Measurements from ENCODE around the gene TRMO.

The TRMO gene

DNA sequence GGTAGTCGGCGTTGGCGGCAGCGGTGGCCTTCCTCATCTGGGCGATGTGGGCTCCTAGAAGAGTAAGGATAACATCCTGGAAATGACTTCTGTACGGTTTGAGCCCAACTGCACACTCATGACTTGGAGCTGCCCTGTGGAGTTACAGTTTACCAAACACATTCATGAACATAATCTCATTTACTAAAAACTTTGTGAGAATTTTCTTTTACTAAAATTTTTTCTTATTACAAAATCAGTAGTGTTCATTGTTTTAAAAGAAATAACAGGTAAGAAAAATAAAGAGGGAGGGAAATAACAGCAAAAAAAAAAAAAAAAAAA, 63.9 kb downstream of the TRMO start:
- DNase-seq, result no peak

DNA sequence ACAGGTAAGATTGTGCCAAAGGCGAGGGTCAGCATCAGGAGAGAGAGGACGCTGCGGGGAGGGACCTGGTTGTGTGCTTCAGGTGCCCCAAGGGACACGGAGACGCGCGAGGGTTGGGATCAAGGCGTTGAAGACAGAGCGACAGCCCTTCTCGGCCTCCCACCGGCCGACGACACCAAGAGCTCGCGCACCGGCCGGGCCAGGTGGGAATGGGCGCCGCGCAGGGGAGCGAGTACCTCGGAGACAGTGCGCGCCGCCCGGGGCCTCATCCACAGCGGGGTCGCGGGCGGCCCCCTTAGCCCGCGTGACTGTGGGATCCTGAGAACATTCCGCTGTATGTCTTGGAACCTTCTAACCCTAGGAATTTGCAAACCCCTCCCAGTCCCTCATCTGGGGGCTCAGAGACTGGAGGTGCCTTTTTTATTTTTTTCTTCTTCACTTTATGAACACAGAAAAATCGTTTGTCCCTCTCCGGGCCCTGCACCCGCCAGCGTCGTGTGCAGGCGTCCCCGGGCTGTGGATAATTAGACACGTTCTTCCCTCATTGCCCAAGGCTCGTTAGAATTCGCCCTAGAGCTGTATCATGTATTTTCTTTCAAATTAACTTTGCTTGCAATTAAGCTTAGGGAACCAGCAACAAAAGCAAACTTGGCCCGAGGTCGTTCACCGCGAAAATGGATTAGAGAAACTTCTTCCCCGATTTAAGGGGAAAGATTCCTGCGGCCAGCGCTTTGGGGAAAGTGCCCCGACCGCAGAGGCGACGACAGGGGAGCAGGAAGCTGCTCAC, 64.5 kb downstream of the TRMO start:
- no peak for DNase-seq

DNA sequence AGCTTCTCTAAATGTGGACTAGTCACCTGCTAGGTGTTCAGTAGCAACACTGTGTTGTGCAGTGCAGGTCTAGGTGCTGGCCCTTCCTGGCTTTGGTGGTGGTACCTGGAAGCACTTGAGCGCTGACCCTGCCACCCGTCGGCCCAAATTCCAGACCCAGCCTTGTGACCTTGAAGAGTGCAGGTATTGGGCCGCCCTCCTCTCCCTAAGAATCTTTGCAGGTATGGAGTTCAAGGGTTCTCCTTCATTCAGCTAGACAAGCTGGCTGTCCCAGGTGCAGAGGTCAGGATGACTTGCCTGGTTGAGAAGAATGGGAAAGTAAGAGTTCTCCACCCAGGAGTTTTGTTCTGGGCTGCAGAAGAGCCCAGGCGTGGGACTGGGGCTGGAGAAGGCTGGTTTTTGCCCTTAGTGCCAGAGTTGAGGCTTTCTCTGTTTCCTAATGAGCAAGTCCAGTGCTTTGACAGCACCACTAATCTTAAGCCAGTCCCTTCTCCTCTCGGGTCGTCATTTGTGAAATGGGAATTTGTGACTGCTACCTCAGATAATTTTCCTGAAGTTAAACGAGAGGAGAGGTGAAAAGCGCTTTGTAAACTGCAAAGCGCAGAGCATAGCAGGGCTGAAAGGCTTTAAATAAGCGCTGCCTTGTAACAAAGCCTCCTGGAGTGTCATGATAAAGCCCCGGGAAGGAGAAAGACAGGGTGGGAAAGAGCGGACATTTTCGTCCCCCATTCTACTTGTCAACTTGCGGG, 65.3 kb downstream of the TRMO start:
- no peak for DNase-seq

DNA sequence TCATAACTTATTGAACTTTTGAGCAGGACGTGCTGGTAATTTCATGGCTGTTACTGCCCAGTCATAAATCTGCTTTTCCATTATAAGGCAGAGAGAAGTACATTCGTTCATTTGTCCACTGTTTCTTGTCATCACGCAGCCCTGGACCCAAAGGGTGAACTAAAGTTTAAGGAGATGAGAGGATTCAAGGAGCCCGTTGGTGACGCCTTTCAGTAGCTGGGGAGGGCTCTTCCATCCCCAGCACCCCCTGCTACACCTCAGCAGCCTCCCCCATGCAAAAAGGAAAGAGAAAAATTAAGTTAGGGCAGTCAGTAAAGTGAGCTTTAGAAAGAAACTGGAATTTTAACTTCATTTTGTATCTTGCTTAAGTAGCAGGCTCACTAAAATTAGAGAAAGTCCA, 66.4 kb downstream of the TRMO start:
- no peak for DNase-seq

DNA sequence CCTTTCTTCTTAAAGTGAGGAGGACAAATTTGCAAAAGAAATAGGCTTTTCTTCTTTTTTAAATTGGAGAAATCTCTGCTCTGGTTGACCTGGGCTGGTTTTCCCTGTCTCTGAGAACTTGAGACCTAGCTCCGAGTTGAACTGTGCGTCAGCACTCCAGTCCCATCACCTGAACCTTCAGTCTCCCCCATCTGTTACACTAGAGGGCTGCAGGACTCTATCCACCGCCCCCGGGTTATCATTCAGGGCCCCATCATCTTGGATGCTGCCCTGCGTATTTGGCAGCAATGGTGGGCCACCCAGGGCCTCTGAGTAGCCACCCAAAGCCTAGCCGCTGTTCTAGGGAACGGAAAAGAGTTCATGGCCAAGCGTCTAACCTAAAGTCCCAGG, 66.8 kb downstream of the TRMO start:
- no peak for DNase-seq

DNA sequence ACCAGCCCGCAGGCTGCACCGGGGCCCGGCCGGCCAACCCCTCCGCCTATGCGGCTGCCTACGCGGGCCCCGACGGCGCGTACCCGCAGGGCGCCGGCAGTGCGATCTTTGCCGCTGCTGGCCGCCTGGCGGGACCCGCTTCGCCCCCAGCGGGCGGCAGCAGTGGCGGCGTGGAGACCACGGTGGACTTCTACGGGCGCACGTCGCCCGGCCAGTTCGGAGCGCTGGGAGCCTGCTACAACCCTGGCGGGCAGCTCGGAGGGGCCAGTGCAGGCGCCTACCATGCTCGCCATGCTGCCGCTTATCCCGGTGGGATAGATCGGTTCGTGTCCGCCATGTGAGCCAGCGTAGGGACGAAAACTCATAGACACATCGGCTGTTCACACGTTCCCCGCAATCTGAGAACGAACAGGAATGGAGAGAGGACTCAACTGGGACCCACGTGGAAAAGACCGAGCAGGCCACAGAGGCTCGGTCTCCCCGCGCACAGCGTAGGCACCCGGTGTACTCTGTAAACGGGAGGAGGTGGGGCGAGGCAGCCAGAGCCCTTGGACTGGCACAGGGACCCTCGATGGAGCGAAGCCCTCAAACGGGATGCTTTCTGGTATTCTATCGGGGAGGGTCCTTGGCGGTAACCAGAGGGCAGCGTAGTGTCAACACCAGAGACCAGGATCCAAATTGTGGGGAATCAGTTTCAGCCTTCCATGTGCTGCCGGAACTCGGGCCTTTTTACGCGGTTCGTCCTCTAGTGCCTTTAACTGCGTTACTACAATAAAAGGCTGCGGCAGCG, 67.4 kb downstream of the TRMO start:
- DNase-seq, result no peak
